Measurements from ENCODE around the gene IL11RA.
A peak's percentile ranks its signal among the peaks of the same experiment; 100 is the strongest.

IL11RA gene

DNA sequence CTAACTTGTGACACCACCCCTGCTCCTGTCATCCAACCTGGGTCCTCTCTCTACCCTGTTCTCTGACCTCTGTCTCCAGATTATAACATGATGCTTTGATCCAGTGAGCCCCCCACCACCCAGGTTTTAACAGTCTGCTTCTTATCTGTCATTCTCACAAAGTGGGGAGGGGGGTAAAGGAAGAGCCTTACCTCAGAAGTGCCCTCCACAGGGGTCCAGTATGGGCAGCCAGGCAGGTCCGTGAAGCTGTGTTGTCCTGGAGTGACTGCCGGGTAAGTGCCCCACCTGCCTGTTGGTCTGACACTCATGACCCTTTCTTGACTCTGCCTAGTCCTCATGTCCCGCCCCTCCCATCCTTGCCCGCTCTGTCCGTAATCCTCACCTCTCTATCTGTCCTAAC is 3.4 kb downstream of the IL11RA start:
- DNase-seq, result no peak

DNA sequence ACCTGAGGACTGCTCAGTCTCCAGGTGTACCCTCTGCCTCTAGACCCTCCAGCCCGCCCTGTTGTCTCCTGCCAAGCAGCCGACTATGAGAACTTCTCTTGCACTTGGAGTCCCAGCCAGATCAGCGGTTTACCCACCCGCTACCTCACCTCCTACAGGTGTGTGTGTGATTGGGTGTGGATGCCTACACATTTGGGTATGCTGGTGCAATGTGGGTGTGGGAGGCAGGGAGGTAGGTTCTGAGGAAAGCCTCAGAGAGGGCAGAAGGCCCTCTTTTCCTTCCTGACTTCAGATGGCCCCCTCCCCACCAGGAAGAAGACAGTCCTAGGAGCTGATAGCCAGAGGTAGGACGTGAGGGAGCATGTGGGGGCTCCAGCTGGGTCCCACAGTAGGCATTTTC is 5.0 kb downstream of the IL11RA start:
- no peak for DNase-seq

DNA sequence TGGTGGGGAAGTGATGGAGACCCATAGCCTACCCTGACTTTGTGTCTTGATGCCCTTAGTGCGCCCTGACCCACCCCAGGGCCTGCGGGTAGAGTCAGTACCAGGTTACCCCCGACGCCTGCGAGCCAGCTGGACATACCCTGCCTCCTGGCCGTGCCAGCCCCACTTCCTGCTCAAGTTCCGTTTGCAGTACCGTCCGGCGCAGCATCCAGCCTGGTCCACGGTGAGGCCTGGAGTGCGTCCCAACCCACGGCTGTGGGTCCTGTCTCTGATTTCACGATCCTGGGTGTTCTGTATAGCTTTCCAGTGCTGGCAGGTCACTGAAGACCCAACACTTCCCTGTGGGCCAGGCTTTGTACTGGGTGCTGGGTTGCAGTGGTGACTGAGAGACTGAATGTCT is 6.5 kb downstream of the IL11RA start:
- DNase-seq, result no peak

DNA sequence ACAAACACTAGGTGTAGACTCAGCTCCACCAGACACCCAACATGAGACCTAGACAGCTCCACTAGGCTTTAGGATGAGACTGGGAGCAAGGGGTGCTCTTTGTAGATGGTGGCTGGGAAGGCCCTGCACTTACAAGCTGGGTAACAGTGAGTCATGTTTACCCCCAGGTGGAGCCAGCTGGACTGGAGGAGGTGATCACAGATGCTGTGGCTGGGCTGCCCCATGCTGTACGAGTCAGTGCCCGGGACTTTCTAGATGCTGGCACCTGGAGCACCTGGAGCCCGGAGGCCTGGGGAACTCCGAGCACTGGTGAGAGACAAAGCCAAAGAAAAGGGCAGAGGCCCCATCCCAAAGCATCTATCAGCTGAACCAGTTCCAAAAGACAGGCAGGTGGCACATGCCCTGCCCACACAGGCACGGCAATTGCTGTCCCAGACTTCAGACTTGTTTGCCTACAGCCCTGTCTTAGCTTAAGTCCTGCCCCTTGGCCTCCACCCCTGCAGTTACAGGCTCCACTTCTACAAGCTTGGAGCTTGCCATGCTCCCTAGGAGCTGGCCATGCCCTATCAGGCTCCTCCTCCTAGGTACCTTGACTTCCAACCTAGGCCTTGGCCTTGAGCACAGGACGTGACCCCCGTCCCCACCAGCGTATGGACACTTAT is 7.7 kb downstream of the IL11RA start:
- no peak for DNase-seq

DNA sequence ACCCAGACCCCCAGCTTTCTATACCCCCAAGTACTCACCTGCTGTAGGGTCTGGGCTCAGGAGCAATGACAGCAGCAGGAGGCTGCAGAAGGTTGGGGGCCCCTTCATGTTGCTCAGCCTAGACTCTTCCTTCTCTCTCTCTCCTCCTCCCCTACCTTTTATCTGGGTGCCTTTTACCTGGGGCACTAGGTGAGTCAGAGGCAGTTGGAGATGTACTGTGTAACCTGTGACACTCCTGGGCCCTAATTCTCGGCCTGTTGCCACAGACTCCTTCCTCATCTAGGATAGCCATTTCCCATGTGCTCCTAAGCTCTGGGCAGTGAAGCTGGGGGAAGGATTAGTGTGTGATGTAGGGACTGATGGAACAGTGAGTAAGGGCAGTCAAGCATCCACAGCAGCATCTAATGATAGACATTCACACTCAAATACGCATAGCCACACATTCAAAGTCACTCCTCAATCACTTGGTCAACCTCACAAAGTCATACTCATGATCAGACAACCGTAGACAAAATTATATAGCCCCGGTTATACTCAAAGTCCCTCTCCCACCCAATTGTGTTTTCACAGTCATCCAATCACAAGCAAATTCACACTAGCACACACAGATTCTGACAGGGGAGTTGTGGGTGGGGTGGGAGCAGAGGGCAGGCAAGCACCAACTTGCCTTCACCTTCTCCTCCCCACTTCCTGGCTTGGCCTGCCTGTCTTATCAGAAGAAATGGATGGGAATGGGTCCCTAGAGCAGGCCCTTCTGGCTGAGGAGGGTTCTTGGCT is 10.7 kb downstream of the IL11RA start, which contains the start of gene CCL27:
TSS of gene CCL27 (minus strand) at position 132 of the 777 bp plus-strand sequence. CDS start at position 108, 24 bp downstream.
- DNase-seq, result no peak

DNA sequence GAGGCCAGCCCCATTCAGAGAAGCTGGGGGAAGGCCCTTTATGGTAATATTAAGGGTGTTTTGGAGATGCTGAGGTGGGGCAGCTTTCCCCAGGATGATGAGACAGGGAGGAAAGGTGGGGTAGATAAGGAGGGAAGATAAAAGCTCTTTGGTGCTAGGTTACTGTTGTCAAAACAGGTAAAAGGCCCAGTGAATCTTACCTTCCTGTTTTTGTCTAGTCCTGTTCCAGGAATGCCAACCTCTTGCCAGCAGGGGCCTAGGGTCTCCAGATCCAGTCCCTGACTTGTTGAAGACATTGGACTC is 11.3 kb downstream of the IL11RA start:
- DNase-seq, result no peak

DNA sequence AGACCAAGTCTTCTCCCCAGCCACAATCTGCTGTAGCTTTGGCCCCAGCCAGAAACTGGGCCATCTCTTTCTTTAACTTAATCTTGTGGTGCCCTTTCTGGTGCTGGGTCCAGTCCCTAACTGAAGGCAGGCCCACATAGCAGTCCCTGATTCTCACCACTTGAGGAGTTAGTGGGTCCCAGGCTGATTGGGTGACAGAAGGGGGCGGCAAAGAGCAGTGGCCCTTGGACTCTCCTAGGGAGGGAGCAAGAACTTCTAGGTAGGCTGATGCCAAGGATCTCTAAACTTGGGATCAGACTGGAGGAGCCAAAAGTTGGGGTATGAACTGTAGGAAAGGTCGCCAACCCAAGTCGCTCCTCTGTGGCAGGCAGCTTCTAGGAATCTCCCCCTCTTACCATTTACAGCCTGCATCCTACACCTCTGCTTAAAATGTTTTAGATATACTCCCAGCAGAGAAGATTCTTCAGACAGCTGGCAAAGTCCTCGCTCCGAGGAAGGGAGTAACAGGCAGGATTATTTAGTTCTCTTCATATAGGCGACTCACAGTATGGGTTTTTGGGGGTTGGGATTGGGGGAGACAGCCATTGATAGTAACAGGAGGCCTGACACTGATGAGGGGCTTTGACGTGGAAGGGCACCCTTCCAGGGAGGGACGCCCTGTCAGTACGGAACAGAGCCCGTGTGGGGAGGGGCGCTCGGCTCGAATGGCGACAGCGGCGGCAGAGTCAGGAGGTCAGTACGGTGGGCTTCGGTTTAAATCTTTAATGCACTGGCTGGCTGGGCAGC is 12.5 kb downstream of the IL11RA start:
- DNase-seq, result peak; percentile 21 to 67

DNA sequence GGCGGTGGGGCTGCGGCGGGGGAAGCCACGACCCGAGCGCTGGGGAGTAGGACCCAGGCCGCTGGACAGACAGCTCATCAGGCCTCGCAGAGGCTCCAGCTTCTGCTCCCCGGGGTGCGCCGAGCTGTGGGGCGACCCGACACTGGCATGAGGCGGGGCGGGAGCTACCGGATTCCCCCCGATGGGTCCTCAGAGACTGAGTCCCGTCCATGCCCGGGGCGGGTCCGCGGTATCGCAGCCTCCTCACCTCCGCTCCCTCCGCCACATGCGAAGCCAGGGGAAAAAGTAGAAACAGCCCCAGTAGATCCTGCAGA is 13.0 kb downstream of the IL11RA start:
- no peak for DNase-seq

DNA sequence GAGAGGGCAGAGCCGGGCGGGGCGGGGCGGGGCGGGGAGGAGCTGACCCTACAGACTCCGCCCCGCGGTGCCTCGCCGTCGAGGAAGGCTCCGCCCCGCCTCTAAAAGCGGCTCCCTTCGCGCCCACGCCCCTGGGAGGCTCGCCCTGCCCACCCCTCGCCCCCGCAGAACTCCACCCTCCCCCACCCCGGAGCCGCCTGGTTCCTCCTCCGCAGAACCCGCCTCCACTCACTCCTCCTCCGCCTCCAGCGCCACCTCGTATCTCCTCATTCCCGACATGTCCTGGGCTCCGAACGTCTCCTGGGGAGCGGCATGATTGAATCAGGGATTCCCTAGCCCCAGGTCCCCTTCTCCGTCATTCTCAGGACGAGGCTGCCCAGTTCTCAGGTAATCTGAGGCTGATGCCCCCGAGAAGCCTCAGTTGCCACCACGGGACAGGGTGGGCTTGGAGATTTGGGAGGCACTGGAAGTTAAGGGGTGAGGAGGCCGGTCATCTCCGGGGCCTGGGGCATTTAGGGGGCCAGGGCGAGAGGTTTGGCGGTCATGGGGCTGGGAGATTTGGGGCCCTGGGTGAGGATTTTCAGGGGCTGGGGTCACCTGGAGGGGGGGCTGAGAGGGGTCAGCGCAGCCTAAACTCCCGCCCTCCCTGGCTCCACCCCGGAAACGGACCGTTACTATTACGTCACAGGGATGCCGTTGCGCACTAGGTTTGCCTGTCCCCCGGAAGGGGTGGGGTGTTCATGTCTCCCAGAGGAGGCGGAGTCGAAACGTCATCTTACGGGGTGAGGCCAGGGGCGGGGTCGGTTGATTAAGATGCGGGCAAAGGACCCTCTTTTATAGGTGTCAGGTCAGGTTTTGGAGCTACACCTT is 13.6 kb downstream of the IL11RA start:
- DNase-seq, result peak; percentile 73 to 85

DNA sequence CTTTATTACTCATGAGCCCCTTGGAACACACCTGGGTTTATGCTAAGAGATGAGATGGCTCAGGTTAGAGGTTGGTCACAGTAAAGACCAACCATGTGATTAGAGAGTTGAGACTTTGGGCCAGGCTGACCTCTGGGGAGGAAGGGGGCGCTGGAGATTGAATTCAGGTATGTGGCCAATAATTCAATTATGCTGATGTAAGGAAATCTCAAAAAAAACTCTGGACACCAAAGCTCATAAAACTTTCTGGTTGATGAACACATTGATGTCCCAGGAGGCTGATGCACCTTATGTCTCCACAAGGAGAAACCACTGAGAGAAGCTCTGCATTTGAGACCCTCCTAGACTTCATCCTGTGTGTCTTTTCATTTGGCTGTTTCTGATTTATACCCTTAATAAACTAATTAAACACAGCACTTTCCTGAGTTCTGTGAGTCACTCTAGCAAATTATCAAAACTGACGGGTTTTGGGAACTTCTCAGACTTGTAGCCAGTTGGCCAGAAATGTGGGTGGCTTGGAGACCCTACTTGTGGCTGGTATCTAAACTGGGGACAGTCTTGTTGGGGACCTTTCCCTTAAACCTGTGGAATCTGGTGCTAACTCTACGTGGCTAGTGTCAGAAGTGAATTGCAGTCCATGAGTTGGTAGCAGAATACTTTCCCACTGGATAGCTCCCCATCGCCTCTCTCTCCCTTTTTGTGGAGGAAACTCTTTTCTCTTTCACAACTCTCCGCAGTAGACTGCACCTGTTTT is 18.0 kb downstream of the IL11RA start:
- DNase-seq, result no peak

DNA sequence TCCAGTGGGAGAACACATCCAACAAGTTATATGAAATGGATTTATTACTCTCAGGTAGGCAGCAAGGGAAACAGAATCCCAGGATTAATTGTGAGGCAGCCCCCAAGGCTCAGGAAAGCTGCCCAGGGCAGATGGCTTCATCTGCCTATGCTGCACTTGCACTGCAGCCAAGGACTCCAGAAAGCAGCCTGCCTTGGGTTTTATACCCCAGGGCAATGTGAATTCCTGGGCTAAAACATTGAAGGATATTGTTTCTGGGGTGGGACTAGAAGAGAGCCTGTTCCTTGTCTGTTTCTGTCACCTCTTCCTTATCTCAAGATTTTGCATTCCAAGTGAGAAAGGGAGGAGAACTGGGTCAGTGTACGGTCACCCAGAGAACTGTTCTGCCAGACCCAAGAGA is 19.3 kb downstream of the IL11RA start:
- DNase-seq, result no peak

DNA sequence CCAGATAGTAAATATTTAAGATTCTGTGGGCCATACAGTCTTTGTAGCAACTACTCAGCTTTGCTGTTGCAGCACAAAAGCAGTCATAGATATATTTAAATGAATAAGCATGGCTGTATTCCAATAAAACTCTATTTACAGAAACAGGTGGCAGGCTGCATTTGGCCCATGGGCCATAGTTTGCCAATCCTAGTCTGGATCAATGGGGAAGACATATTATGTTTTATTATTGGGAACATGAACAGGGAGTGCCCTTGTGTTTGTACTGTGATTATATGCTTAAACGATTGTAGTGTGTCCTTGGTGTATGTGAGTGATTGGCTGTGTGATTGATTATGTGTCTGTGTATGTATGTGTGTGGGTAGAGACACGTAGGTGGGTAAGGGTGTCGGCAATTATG is 22.5 kb downstream of the IL11RA start:
- no peak for DNase-seq

DNA sequence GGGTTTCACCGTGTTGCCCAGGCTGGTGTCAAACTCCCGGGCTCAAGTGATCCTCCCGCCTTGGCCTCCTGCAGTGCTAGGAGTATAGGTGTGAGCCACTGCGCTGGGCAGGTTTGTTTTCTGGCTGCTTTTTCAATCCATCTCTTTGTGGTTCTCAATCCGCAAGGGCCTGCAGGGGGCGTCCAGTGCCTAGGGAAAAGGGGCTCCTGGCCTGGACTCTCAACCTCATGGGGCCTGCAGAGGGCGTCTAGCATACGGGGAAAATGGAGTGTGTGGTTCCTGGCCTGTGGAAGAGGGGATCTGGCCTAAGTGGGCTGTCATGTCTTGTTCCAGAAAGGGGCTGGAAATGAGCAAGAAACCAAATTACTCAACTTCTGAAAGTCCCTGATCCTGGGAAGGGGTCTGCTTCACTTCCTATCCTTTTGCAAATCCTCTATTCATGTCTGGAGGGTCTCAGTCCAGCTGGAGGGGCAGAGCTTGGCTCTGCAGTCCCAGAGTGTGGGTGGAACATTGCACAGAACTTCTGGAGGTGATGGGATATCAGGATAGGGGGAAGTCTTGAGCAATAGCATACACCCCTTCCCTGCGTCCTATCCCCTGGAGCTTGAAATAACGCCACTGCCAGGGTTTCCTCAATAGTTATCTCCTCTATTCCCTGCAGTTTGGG is 23.2 kb downstream of the IL11RA start:
- DNase-seq, result peak in 1 of 2 experiments; percentile 33

DNA sequence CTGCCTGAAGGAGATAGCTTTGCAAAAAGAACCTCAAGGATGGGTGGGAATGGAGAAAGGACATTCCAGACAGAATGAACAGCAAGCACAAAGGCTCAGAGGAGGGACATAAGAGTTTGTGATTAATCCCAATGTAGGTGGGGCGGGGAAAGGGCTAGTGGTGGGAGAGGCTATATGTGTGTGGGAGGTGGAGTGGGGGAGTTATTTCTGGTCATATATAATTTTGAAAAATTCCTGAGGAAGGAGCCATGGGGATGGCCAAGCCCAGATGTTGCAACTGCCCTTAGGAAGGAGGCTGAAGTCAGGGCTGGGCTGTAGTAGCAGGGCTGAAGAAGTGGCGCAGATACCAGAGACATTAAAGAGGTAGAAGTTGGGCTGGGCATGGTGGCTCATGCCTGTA is 23.9 kb downstream of the IL11RA start:
- DNase-seq, result no peak

DNA sequence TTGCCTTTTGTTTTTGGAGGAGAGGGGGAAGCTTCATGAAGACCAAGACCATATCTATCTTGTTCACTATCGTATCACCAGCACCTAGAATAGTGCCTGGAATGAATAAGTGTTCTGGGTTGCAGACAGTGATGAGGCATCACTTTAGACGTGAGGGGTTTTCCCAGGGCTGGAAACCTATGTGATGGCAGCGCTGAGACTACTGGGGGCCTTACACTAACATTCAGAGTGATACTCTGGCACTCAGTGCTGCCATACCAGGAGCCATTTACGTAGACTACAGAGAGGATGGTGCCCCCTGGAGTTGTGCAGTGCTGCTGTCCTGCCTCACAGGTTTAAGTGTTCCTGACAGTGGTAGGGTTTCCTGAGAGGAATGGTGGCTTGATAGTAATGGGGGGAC is 32.2 kb downstream of the IL11RA start:
- no peak for DNase-seq

DNA sequence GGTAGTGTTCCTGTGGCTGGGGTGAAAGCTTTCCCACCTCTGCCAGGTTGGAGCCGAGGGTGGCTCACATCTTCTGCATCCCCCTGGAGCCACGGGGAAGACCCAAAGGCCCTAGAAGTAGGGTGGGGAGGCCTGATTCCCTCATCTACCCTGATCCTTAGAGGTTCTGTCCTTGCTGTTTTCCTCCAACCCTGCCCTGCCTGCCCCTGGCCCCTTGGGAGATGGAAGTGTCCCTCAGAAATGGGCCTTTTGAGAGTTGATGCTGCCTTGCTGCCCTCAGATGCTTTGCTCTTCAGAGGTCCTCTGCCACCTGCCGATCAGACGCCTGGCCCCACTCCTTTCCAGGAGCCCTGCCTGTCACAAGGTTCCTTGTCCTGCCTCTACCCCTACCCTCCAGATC is 32.8 kb downstream of the IL11RA start:
- DNase-seq, result no peak

DNA sequence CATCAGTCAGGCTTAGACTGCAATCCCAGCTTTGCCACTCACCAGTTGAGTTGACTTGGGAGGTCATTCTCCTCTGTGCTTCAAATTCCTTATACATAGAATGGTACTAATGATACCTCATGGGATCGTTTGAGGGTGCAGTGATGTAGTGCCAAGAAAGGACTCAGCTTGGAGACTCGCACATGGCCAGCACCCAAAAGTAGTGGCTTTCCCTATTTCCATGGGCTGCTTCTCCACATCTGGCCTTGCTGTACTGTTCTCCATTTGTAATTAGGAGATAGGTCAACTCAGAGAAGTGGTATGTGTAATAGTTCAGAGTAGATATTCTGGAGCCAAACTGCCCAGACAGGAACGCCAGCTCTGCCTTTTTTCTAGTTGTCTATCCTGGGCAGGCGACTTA is 33.6 kb downstream of the IL11RA start:
- no peak for DNase-seq

DNA sequence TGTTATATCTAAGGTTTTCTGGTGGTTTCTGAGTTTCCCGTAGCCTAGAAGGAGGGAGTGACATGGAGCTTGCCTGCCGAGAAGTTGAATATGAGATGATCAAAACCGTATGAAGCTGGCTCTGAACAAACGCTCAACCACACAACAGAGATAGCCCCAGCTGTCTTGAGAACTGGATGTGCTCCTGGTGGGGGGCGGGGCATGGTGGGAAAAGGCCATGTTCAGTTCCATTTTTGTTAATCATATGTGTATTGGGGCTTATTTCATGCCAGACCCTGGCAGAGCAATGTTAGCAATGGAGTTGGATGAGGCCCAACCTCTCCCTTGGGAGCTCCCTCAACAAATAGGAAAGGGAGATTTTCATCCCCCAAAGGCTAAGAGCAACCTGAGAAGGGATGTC is 34.2 kb downstream of the IL11RA start:
- DNase-seq, result no peak

DNA sequence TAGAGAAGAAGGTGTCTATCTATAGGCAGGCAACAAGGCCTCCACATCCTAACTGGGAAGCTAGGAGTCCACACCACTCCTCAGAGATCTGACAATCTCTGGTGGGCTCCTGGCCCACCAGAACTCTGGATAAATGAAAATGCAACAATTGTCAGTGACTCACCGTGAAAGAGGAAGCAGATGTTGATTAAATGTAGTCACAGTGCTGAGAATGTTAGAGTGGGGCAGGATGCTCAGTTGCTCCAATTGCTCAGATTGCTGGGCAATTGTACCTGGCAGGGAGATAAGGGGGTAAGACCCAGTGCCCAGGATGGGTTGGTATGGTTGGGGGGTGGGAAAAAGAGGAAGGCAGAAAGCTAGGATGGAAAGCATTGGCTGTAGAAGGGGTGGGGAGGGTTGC is 34.7 kb downstream of the IL11RA start:
- DNase-seq, result no peak

DNA sequence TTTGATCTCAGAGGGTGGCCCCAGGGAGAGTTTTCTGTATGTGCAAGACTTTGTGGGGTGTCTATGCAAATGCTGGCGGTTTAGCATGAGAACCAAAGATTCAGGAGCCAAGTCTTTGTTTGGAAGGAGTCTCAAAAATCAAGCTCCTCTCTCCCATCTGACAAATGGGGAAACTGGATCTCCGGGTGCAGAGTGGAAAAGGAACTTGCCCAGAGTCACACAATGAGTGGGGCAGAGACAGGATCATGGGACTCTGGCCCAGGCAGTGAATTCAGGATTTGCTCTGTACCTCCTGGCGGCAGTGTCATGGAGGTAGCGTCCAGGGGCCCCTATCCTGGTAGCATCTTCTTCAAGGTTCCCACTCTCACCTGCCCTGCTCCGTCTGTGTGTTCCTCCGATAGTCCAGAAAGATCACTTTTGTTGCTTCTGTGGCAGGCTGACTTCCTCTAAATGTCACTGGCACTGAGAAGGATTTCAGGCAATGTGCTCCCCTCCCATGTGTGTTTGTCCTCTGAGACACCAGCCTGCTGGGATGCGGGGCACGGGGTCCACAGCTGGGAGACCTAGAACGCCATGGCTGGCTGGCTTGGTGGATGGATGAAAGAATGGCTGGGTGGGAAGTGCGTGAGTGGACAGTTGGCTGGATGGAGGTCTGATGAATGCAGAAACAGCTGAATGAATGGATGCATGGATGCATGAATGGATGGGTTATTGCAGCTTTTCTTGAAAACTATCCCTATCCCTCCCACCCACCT is 35.5 kb downstream of the IL11RA start:
- no peak for DNase-seq
